K562 (cell line): ENCODE measurements around the gene FTO. TPM values are rescaled to one million over a fixed set of nuclear protein-coding genes. Genes with fewer than 3 reads are reported as not detected.

Source experiments
- ATAC-seq: fragments of 200-7000 bp; cut with Tn5 transposase; 3 replicates; pipeline ENCODE4 v1.9.1; 2020; ENCODE audit warnings: moderate library complexity
- BruUV-seq: library from RNA; stranded (reverse); fragments of 400-500 nt; replicated peaks from 2 replicates; lab custom pipeline; 2021; lab: Mats Ljungman, UMichigan
- CTCF ChIA-PET: fragments of 300-600 bp; formaldehyde crosslinking; extraction: SDS; loops from one replicate; lab custom pipeline; 2021; ENCODE audit warnings: low intra/inter-chr PET ratio; lab: Yijun Ruan, JAX
- POLR2A ChIA-PET: fragments of 300-600, 350-650 bp; sonication (Branson Sonifier 250); formaldehyde crosslinking; extraction: SDS; loops from one replicate; lab custom pipeline; 2021; ENCODE audit warnings: antibody characterized with exemption, inconsistent platforms; lab: Yijun Ruan, JAX
- DNase-seq, 4 experiments: peaks; one replicate each; pipeline versions ENCODE4 v3.0.0 to v3.0.0-alpha.2; 2011 to 2018; ENCODE audit warnings: low spot score in 3 of 4, mixed read lengths in 3 of 4; ENCODE audit errors: extremely low read depth in 1 of 4
- FAIRE-seq: peaks from 2 replicates; lab custom pipeline; 2011; peaks lifted over from hg19 to GRCh38; lab: Jason Lieb, UNC
- H2AFZ ChIP-seq: 2 replicates; pipeline ENCODE4 v1.6.0; 2011; ENCODE audit warnings: low read depth, low read length, control low read depth, inconsistent platforms
- H3K27ac ChIP-seq: fragments of 200-600 bp; 3 replicates; pipeline ENCODE4 v1.8.0; 2011; ENCODE audit warnings: low read depth, mild to moderate bottlenecking, control low read depth, inconsistent platforms, low read length, moderate library complexity, mixed read lengths; ENCODE audit errors: extremely low read depth
- H3K27me3 ChIP-seq, 2 experiments: fragments of 300-600 bp in 1 of 2; 2 replicates in 1 of 2; 3 replicates in 1 of 2; pipeline versions ENCODE4 v1.6.0 to v1.8.0; 2011; ENCODE audit warnings: inconsistent platforms in 2 of 2, low read length in 2 of 2, mild to moderate bottlenecking in 1 of 2, mixed read lengths in 1 of 2, moderate library complexity in 1 of 2; ENCODE audit not compliant: control insufficient read depth in 2 of 2, insufficient read depth in 2 of 2
- H3K36me3 ChIP-seq: fragments of 300-600 bp; 3 replicates; pipeline ENCODE4 v1.8.0; 2011; ENCODE audit warnings: mild to moderate bottlenecking, low read length, inconsistent platforms; ENCODE audit not compliant: control insufficient read depth, insufficient read depth
- H3K4me1 ChIP-seq, 2 experiments: fragments of 200-600 bp in 1 of 2; replicated peaks in 1 of 2; 2 replicates in 1 of 2; 3 replicates in 1 of 2; pipeline versions ENCODE4 v1.5.1 to v1.8.0; 2011; ENCODE audit warnings: inconsistent platforms in 2 of 2, low read length in 2 of 2, mild to moderate bottlenecking in 1 of 2, mixed read lengths in 1 of 2, moderate library complexity in 1 of 2; ENCODE audit not compliant: control insufficient read depth in 2 of 2, insufficient read depth in 2 of 2
- H3K4me2 ChIP-seq: 2 replicates; pipeline ENCODE4 v1.6.1; 2011; ENCODE audit warnings: low read length, control low read depth, inconsistent platforms, mixed read lengths; ENCODE audit not compliant: insufficient read depth
- H3K4me3 ChIP-seq: fragments of 200-600 bp; sonication (generic), shearing (Covaris generic); 2 replicates; pipeline ENCODE4 v1.5.1; 2016; ENCODE audit warnings: control low read depth, inconsistent platforms
- H3K79me2 ChIP-seq: fragments of 200-600 bp; 3 replicates; pipeline ENCODE4 v1.8.0; 2011; ENCODE audit warnings: low read length, inconsistent platforms; ENCODE audit not compliant: control insufficient read depth, insufficient read depth
- H3K9ac ChIP-seq, 2 experiments: 2 replicates each; pipeline versions ENCODE4 v1.6.0 to v1.6.1; 2011; ENCODE audit warnings: low read depth in 2 of 2, low read length in 2 of 2, control low read depth in 1 of 2, inconsistent platforms in 1 of 2, mild to moderate bottlenecking in 1 of 2, mixed read lengths in 1 of 2; ENCODE audit not compliant: insufficient read depth in 1 of 2
- H3K9me1 ChIP-seq: one replicate; pipeline ENCODE4 v1.6.0; 2011; ENCODE audit warnings: inconsistent platforms, mild to moderate bottlenecking, low read length, moderate library complexity; ENCODE audit not compliant: control insufficient read depth, insufficient read depth
- H3K9me3 ChIP-seq: replicated peaks from 2 replicates; pipeline ENCODE4 v1.5.1; 2011; ENCODE audit warnings: low read depth, low read length, inconsistent platforms; ENCODE audit not compliant: control insufficient read depth, insufficient read depth
- H4K20me1 ChIP-seq: replicated peaks from 2 replicates; pipeline ENCODE4 v1.6.1; 2011; ENCODE audit warnings: low read length, inconsistent platforms, mixed read lengths; ENCODE audit not compliant: control insufficient read depth, insufficient read depth
- CBX8 ChIP-seq: fragments of 200-600 bp; sonication (generic); IDR thresholded peaks from 2 replicates; pipeline ENCODE4 v1.6.1; 2012; ENCODE audit warnings: borderline replicate concordance, mixed run types, low read depth, mild to moderate bottlenecking, moderate library complexity, mixed read lengths, low read length, control low read depth, inconsistent platforms; ENCODE audit not compliant: poor library complexity, severe bottlenecking; ENCODE audit errors: extremely low read depth
- CXXC5 ChIP-seq: fragments of 250-450 bp; sonication (Bioruptor Pico); IDR thresholded peaks from 2 replicates; pipeline ENCODE4 v1.8.0; 2022; ENCODE audit warnings: inconsistent platforms, mild to moderate bottlenecking, moderate library complexity
- EP400 ChIP-seq: fragments of 450-650 bp; IDR thresholded peaks from 2 replicates; pipeline ENCODE4 v1.6.1; 2017; ENCODE audit warnings: antibody characterized with exemption, mild to moderate bottlenecking, moderate library complexity
- HMBOX1 ChIP-seq: sonication (generic); IDR thresholded peaks from 2 replicates; pipeline ENCODE4 v1.6.1; 2016
- MAFK ChIP-seq: IDR thresholded peaks from 2 replicates; pipeline ENCODE4 v1.6.1; 2011; ENCODE audit warnings: low read length, improper control_type of control experiment
- PRMT5 ChIP-seq: sonication (generic); formaldehyde crosslinking; IDR thresholded peaks from 2 replicates; pipeline ENCODE4 v1.5.0; 2020; ENCODE audit warnings: missing genetic modification reagents
- PRPF4 ChIP-seq: fragments of 200-400 bp; formaldehyde crosslinking; IDR thresholded peaks from one replicate; pipeline ENCODE4 v1.6.1; 2017; ENCODE audit warnings: low read length, low read depth, mild to moderate bottlenecking; ENCODE audit not compliant: insufficient read depth, poor library complexity, severe bottlenecking
- SREBF2 ChIP-seq: sonication (generic); formaldehyde crosslinking; IDR thresholded peaks from 2 replicates; pipeline ENCODE4 v1.4.0; 2020; ENCODE audit warnings: mild to moderate bottlenecking, missing genetic modification reagents
- TAF1 ChIP-seq: IDR thresholded peaks from 2 replicates; pipeline ENCODE4 v1.6.1; 2011; ENCODE audit warnings: mild to moderate bottlenecking, low read length, moderate library complexity; ENCODE audit not compliant: insufficient read depth, control insufficient read depth, severe bottlenecking; ENCODE audit errors: extremely low read depth
- TCF15 ChIP-seq: fragments of 250-450 bp; sonication (Bioruptor Pico); IDR thresholded peaks from 2 replicates; pipeline ENCODE4 v1.8.0; 2022; ENCODE audit warnings: moderate library complexity, mild to moderate bottlenecking, inconsistent platforms
- ZHX1 ChIP-seq: fragments of 150-350 bp; conservative IDR thresholded peaks from 2 replicates; pipeline ENCODE4 v1.6.1; 2014; ENCODE audit warnings: low read length
- ZNF224 ChIP-seq: sonication (generic); formaldehyde crosslinking; IDR thresholded peaks from 2 replicates; pipeline ENCODE4 v1.8.0; 2022; ENCODE audit warnings: mild to moderate bottlenecking, missing genetic modification reagents
- ZNF445 ChIP-seq: fragments of 250-450 bp; sonication (Bioruptor Pico); IDR thresholded peaks from 2 replicates; pipeline ENCODE4 v1.4.0; 2020; ENCODE audit warnings: low read depth, mild to moderate bottlenecking, moderate library complexity
- WGBS: fragments of 100-300 bp; shearing (Covaris generic); methylation state at CpG from one replicate; pipeline ENCODE4 v1.1.6; 2016; ENCODE audit warnings: low coverage, mixed read lengths; ENCODE audit not compliant: insufficient coverage; ENCODE audit errors: missing lambda C conversion rate; 5-methylcytosine and 5-hydroxymethylcytosine counted together
- in situ Hi-C: fragments of 300-500 bp; cut with MboI; formaldehyde crosslinking; loops from 4 replicates; pipeline ENCODE4 v1.15.0; 2018; ENCODE audit warnings: inconsistent platforms, mixed read lengths
- intact Hi-C: fragments of 100-400 bp; cut with micrococcal nuclease; formaldehyde crosslinking; loops from 2 replicates; pipeline ENCODE4 v1.14.2; 2022
- polyA plus RNA-seq, 8 experiments: library from polyadenylated mRNA; depleted of rRNA in 4 of 8; stranded (reverse) in 5 of 8; unstranded in 3 of 8; fragments of >200 nt; fragmentation: Nextera tagmentation in 2 of 8; fragmentation: Illumina TruSeq in 1 of 8; extraction: Ambion mirVana in 2 of 8; extraction: Trizol in 1 of 8; gene quantifications; 2 replicates each; pipeline versions ENCODE4 v1.2.1 to v1.2.3, GENCODE V29; 2011 to 2014; ENCODE audit warnings: inconsistent platforms in 1 of 8, missing spikeins in 1 of 8
- total RNA-seq, 7 experiments: library from RNA; depleted of rRNA in 6 of 7; stranded (reverse); fragments of >200 nt in 6 of 7; fragmentation: Illumina TruSeq in 2 of 7; extraction: Trizol in 2 of 7; gene quantifications; 2 replicates each; pipeline versions ENCODE4 v1.2.1 to v1.2.3, GENCODE V29; 2011 to 2021; ENCODE audit warnings: low replicate concordance in 1 of 7

FTO gene
- total and polyA plus RNA-seq, 9 of the 15 experiments (the other 6 are each of a cell fraction or from before 2014, with no cell fraction given) = 11.3 to 27.7 (median 25.5) TPM

- Histone ChIP-seq H3K27me3 (peaks cover 0 to 5% of the 10 kb centered on the region in 2 experiments; a peak in 2 of 5 replicates), H3K4me2 (no peak overlapping the region), H3K4me1 (no peaks in the 10 kb centered on the region), H3K9me3 (no peaks in the 10 kb centered on the region), H3K9ac (no peak overlapping the region), H2AFZ (no peak overlapping the region), H3K27ac (no peak overlapping the region), H3K9me1 (no peaks in the 10 kb centered on the region), H3K36me3 (no peaks in the 10 kb centered on the region), H3K79me2 (no peaks in the 10 kb centered on the region), H3K4me3 (no peak overlapping the region), H4K20me1 (0 out of 2 replicates have a peak, but pooled peaks cover 6% of the 10 kb centered on the region)
- ChIA-PET POLR2A (no interaction called here), CTCF (no interaction called here)
- intact Hi-C loops = no loop called here
- TF ChIP-seq TCF15 (no peak), CBX8 (no peak)
- ATAC-seq (no peak), FAIRE-seq (no peak), DNase-seq (no peak)
- 13% methylated on average over 3 of the region's 3 CpGs for WGBS
- no TSS peak for BruUV-seq
- in situ Hi-C loops = no loop called here
These were observed 78.2 kb downstream of the FTO start for GRCh38 chr16:53782148-53782547.

DNA sequence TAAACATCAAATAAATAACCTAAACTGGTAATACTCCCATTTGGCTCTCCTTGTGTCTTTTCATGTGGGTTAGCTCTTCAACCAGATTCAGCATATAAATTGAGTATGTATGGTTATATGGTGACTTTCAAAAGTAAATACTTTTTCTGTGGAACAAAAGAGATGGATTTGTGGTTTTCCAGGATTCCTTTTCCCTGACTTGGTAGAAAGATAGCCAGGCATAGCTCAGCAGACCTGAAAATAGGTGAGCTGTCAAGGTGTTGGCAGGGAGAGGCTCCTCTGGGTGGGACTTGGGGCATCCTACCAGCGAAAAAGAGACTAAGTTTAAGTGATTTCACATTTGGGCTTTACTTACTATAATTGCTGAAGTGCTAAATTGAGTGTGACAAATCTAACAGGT is 80.3 kb downstream of the FTO start:
- FAIRE-seq (no peak), ATAC-seq (no peak), DNase-seq (no peak)
- ChIA-PET CTCF (no interaction called here), POLR2A (no interaction called here)
- Histone ChIP-seq H3K9me1 (no peaks in the 10 kb centered on the region), H3K9me3 (no peaks in the 10 kb centered on the region), H3K4me2 (no peak overlapping the region), H3K36me3 (no peaks in the 10 kb centered on the region), H3K27me3 (peaks cover 0 to 5% of the 10 kb centered on the region in 2 experiments; a peak in 1 of 5 replicates), H3K4me1 (no peaks in the 10 kb centered on the region), H3K9ac (no peak overlapping the region), H3K4me3 (no peak overlapping the region), H3K27ac (no peak overlapping the region), H4K20me1 (0 out of 2 replicates have a peak, but pooled peaks cover 6% of the 10 kb centered on the region), H3K79me2 (no peaks in the 10 kb centered on the region), H2AFZ (no peak overlapping the region)
- intact Hi-C loops (no loop called here), in situ Hi-C loops (no loop called here)
- WGBS = 8% methylated on average over 1 of the region's 1 CpG
- no TSS peak for BruUV-seq
- TF ChIP-seq CXXC5 (CRISPR knock-in tag) (no peak), ZNF445 (CRISPR knock-in tag) (no peak), TAF1 (no peak), HMBOX1 (no peak), ZHX1 (no peak), PRMT5 (CRISPR knock-in tag) (no peak), SREBF2 (CRISPR knock-in tag) (no peak), EP400 (no peak), MAFK (no peak), PRPF4 (no peak), ZNF224 (CRISPR knock-in tag) (no peak)
